ENCODE results near the gene RNF41.

Gene RNF41

GRCh38 chr12:56252649-56253048, 30.9 kb upstream of the RNF41 start:
- peaks cover 28% of the 10 kb centered on the region for H3K79me2 ChIP-seq (ENCODE audit: low read length)
- H3K9me2 ChIP-seq (replicated peaks; ENCODE audit: insufficient read depth, low read length), result no peaks in the 10 kb centered on the region
- no peak overlapping the region for H3K4me3 ChIP-seq (ENCODE audit: low read length)
- H2AFZ ChIP-seq (ENCODE audit: low read length), result no peak overlapping the region
- H3K27me3 ChIP-seq (replicated peaks; ENCODE audit: insufficient read depth, low read length), result no peaks in the 10 kb centered on the region
- H3K9me3 ChIP-seq (replicated peaks; ENCODE audit: insufficient read depth, low read length), result no peaks in the 10 kb centered on the region
- H3K9ac ChIP-seq (ENCODE audit: low read length), result no peak overlapping the region
- H3K36me3 ChIP-seq (replicated peaks; ENCODE audit: insufficient read depth, low read length), result peaks cover 6% of the 10 kb centered on the region
- H3F3A ChIP-seq (ENCODE audit: insufficient read depth, low read length), result no peaks in the 10 kb centered on the region
- 0 out of 2 replicates have a peak, but pooled peaks cover 4% of the 10 kb centered on the region for H3K4me1 ChIP-seq (ENCODE audit: low read length)
- no peak overlapping the region for H3K4me2 ChIP-seq (ENCODE audit: low read depth, low read length)
- H4K20me1 ChIP-seq (ENCODE audit: insufficient read depth, low read length), result no peaks in the 10 kb centered on the region
- H3K27ac ChIP-seq (ENCODE audit: low read length), result no peak overlapping the region
- TF ChIP-seq CTCF (IDR thresholded peaks at IDR 0.05; ENCODE audit: low read length), result no peak
- TF ChIP-seq EZH2phosphoT487 (IDR thresholded peaks at IDR 0.05; ENCODE audit: low read length), result no peak
- TF ChIP-seq EZH2 (optimal IDR thresholded peaks at IDR 0.05; ENCODE audit: low read depth, low read length), result no peak
- no peak for DNase-seq

- no peak overlapping the region for H3K4me3 ChIP-seq (ENCODE audit: low read length)
- TF ChIP-seq CTCF (IDR thresholded peaks at IDR 0.05; ENCODE audit: low read length) (no peak), EZH2 (optimal IDR thresholded peaks at IDR 0.05; ENCODE audit: low read depth, low read length) (no peak), EZH2phosphoT487 (IDR thresholded peaks at IDR 0.05; ENCODE audit: low read length) (no peak)
- no peaks in the 10 kb centered on the region for H3K79me2 ChIP-seq (ENCODE audit: low read length)
- H3F3A ChIP-seq (ENCODE audit: insufficient read depth, low read length), result no peaks in the 10 kb centered on the region
- H3K4me2 ChIP-seq (ENCODE audit: low read depth, low read length), result no peak overlapping the region
- no peaks in the 10 kb centered on the region for H4K20me1 ChIP-seq (ENCODE audit: insufficient read depth, low read length)
- H3K27ac ChIP-seq (ENCODE audit: low read length), result no peak overlapping the region
- H3K4me1 ChIP-seq (ENCODE audit: low read length), result no peaks in the 10 kb centered on the region
- no peak for DNase-seq
- H3K27me3 ChIP-seq (replicated peaks; ENCODE audit: insufficient read depth, low read length), result no peaks in the 10 kb centered on the region
- H3K9me2 ChIP-seq (replicated peaks; ENCODE audit: insufficient read depth, low read length), result no peaks in the 10 kb centered on the region
- H3K36me3 ChIP-seq (replicated peaks; ENCODE audit: insufficient read depth, low read length), result peaks cover 6% of the 10 kb centered on the region
- H3K9me3 ChIP-seq (replicated peaks; ENCODE audit: insufficient read depth, low read length), result no peaks in the 10 kb centered on the region
- H2AFZ ChIP-seq (ENCODE audit: low read length), result no peak overlapping the region
- no peak overlapping the region for H3K9ac ChIP-seq (ENCODE audit: low read length)
Observed at GRCh38 chr12:56248711-56249110, 27.0 kb upstream of the RNF41 start.

- TF ChIP-seq EZH2phosphoT487 (IDR thresholded peaks at IDR 0.05; ENCODE audit: low read length) (no peak), EZH2 (optimal IDR thresholded peaks at IDR 0.05; ENCODE audit: low read depth, low read length) (no peak), CTCF (IDR thresholded peaks at IDR 0.05; ENCODE audit: low read length) (no peak)
- no peak for DNase-seq
- Histone ChIP-seq H3K27me3 (replicated peaks; ENCODE audit: insufficient read depth, low read length) (no peaks in the 10 kb centered on the region), H4K20me1 (ENCODE audit: insufficient read depth, low read length) (no peaks in the 10 kb centered on the region), H3K36me3 (replicated peaks; ENCODE audit: insufficient read depth, low read length) (peaks cover 6% of the 10 kb centered on the region; the same call in 1 of the 2 replicates), H2AFZ (ENCODE audit: low read length) (no peak overlapping the region), H3K9ac (ENCODE audit: low read length) (no peak overlapping the region), H3K9me2 (replicated peaks; ENCODE audit: insufficient read depth, low read length) (no peaks in the 10 kb centered on the region), H3K4me1 (ENCODE audit: low read length) (no peaks in the 10 kb centered on the region), H3K27ac (ENCODE audit: low read length) (no peak overlapping the region), H3K79me2 (ENCODE audit: low read length) (no peaks in the 10 kb centered on the region), H3K4me2 (ENCODE audit: low read depth, low read length) (no peak overlapping the region), H3K4me3 (ENCODE audit: low read length) (no peak overlapping the region), H3F3A (ENCODE audit: insufficient read depth, low read length) (no peaks in the 10 kb centered on the region), H3K9me3 (replicated peaks; ENCODE audit: insufficient read depth, low read length) (no peaks in the 10 kb centered on the region)
Observed at GRCh38 chr12:56247923-56248322, 26.2 kb upstream of the RNF41 start.
